Endothelial cell of umbilical vein (primary cell): ENCODE data around the gene KMT5C. TPM values are rescaled to one million over a fixed set of nuclear protein-coding genes. Genes with fewer than 3 reads are reported as not detected.

Experiments
- BruUV-seq: library from RNA; stranded (reverse); fragments of 400-500 nt; replicated peaks from 2 replicates; lab custom pipeline; 2021; lab: Mats Ljungman, UMichigan
- CTCF ChIA-PET: fragments of 300-600, 350-600 bp; sonication (Branson Sonifier 250); formaldehyde crosslinking; loops from one replicate; lab custom pipeline; 2021; ENCODE audit warnings: antibody characterized with exemption, inconsistent platforms; lab: Charles Lee
- POLR2A ChIA-PET: fragments of 300-600, 350-600 bp; sonication (Branson Sonifier 250); formaldehyde crosslinking; loops from one replicate; lab custom pipeline; 2021; ENCODE audit warnings: antibody characterized with exemption, inconsistent platforms; lab: Charles Lee
- DNase-seq: peaks from one replicate; pipeline ENCODE4 v3.0.0-alpha.2; 2011; ENCODE audit warnings: low read depth, low spot score
- FAIRE-seq: peaks from 2 replicates; lab custom pipeline; 2011; peaks lifted over from hg19 to GRCh38; lab: Jason Lieb, UNC
- H2AFZ ChIP-seq: 2 replicates; pipeline ENCODE4 v1.6.0; 2012; ENCODE audit warnings: low read depth, low read length, control low read depth, inconsistent platforms
- H3K27ac ChIP-seq: 2 replicates; pipeline ENCODE4 v1.5.1; 2011; ENCODE audit warnings: low read depth, mild to moderate bottlenecking, control low read depth, low read length, moderate library complexity; ENCODE audit not compliant: insufficient read depth
- H3K27me3 ChIP-seq, 2 experiments: 2 replicates each; pipeline versions ENCODE4 v1.6.0 to v1.6.1; 2011; ENCODE audit warnings: low read length in 2 of 2, mixed read lengths in 1 of 2; ENCODE audit not compliant: control insufficient read depth in 2 of 2, insufficient read depth in 2 of 2
- H3K36me3 ChIP-seq, 2 experiments: 2 replicates in 1 of 2; 3 replicates in 1 of 2; pipeline ENCODE4 v1.5.1; 2011; ENCODE audit warnings: low read length in 2 of 2, mild to moderate bottlenecking in 1 of 2, moderate library complexity in 1 of 2; ENCODE audit not compliant: control insufficient read depth in 2 of 2, insufficient read depth in 2 of 2; ENCODE audit errors: extremely low read depth in 1 of 2
- H3K4me1 ChIP-seq: 3 replicates; pipeline ENCODE4 v1.5.1; 2011; ENCODE audit warnings: mild to moderate bottlenecking, low read length; ENCODE audit not compliant: control insufficient read depth, insufficient read depth; ENCODE audit errors: extremely low read depth
- H3K4me2 ChIP-seq: 2 replicates; pipeline ENCODE4 v1.6.1; 2011; ENCODE audit warnings: low read length, control low read depth, mixed read lengths; ENCODE audit not compliant: insufficient read depth
- H3K4me3 ChIP-seq, 3 experiments: fragments of 200-600 bp in 1 of 3; sonication (generic), shearing (Covaris generic) in 1 of 3; replicated peaks in 1 of 3; 2 replicates each; pipeline ENCODE4 v1.5.1; 2011 to 2016; ENCODE audit warnings: control low read depth in 3 of 3, low read length in 3 of 3, mild to moderate bottlenecking in 2 of 3, inconsistent platforms in 1 of 3, low read depth in 1 of 3, moderate library complexity in 1 of 3; ENCODE audit not compliant: insufficient read depth in 1 of 3
- H3K79me2 ChIP-seq: 2 replicates; pipeline ENCODE4 v1.6.0; 2012; ENCODE audit warnings: low read length, inconsistent platforms; ENCODE audit not compliant: control insufficient read depth, insufficient read depth
- H3K9ac ChIP-seq: replicated peaks from 2 replicates; pipeline ENCODE3; 2011; ENCODE audit warnings: low read length, control low read depth; ENCODE audit not compliant: insufficient read depth; ENCODE audit errors: extremely low read depth
- H3K9me1 ChIP-seq: replicated peaks from 3 replicates; pipeline ENCODE4 v1.6.0; 2011; ENCODE audit warnings: mild to moderate bottlenecking, low read length; ENCODE audit not compliant: control insufficient read depth, insufficient read depth; ENCODE audit errors: extremely low read depth
- H3K9me3 ChIP-seq: replicated peaks from 2 replicates; pipeline ENCODE4 v1.5.1; 2012; ENCODE audit warnings: low read length, inconsistent platforms; ENCODE audit not compliant: control insufficient read depth, insufficient read depth
- H4K20me1 ChIP-seq: replicated peaks from 2 replicates; pipeline ENCODE3; 2011; ENCODE audit warnings: mild to moderate bottlenecking, low read length; ENCODE audit not compliant: control insufficient read depth, insufficient read depth; ENCODE audit errors: extremely low read depth
- CTCF ChIP-seq, 2 donors: IDR thresholded peaks; 1 replicate in 1 of 2; 2 replicates in 1 of 2; pipeline ENCODE4 v1.5.1; 2011; ENCODE audit warnings: low read length in 2 of 2, mild to moderate bottlenecking in 2 of 2, moderate library complexity in 2 of 2, control low read depth in 1 of 2, inconsistent platforms in 1 of 2, low read depth in 1 of 2; ENCODE audit not compliant: insufficient read depth in 1 of 2; ENCODE audit errors: extremely low read depth in 1 of 2
- EZH2 ChIP-seq: IDR thresholded peaks from 2 replicates; pipeline ENCODE4 v1.6.1; 2012; ENCODE audit warnings: borderline replicate concordance, low read depth, mild to moderate bottlenecking, moderate library complexity, low read length, inconsistent platforms; ENCODE audit not compliant: severe bottlenecking
- FOS ChIP-seq: IDR thresholded peaks from 2 replicates; pipeline ENCODE4 v1.6.1; 2011; ENCODE audit warnings: mild to moderate bottlenecking, low read length, moderate library complexity, borderline replicate concordance; ENCODE audit not compliant: insufficient read depth
- GATA2 ChIP-seq: IDR thresholded peaks from 2 replicates; pipeline ENCODE4 v1.7.0; 2011; ENCODE audit warnings: low read depth, mild to moderate bottlenecking, moderate library complexity, mixed read lengths, low read length; ENCODE audit not compliant: insufficient read length, insufficient read depth
- JUN ChIP-seq: IDR thresholded peaks from 2 replicates; pipeline ENCODE4 v1.6.1; 2011; ENCODE audit warnings: borderline replicate concordance, low read depth; ENCODE audit not compliant: insufficient read length, insufficient read depth
- MYC ChIP-seq: IDR thresholded peaks from one replicate; pipeline ENCODE4 v1.6.1; 2011; ENCODE audit warnings: mild to moderate bottlenecking, low read depth, low read length
- POLR2A ChIP-seq: IDR thresholded peaks from 2 replicates; pipeline ENCODE4 v1.6.1; 2012; ENCODE audit warnings: low read depth, mild to moderate bottlenecking, control low read depth, low read length
- POLR2AphosphoS5 ChIP-seq: IDR thresholded peaks from 2 replicates; pipeline ENCODE4 v1.6.1; 2012; ENCODE audit warnings: low read depth, mild to moderate bottlenecking, control low read depth, low read length, moderate library complexity; ENCODE audit not compliant: insufficient read depth
- dilution Hi-C: fragments of 300-500 bp; cut with MboI; formaldehyde crosslinking; loops from one replicate; pipeline ENCODE4 v1.15.0; 2019; ENCODE audit warnings: low sequenced_read_pairs; ENCODE audit not compliant: extremely low pct_ligation_motif_present
- intact Hi-C: fragments of 100-400 bp; cut with micrococcal nuclease; formaldehyde crosslinking; loops from one replicate; pipeline ENCODE4 v1.10.0; 2022
- polyA plus RNA-seq, 4 experiments: library from polyadenylated mRNA; depleted of rRNA in 3 of 4; stranded (reverse) in 3 of 4; unstranded in 1 of 4; fragments of >200 nt; gene quantifications; 2 replicates each; pipeline versions ENCODE4 v1.2.1 to v1.2.3, GENCODE V29; 2011 to 2012; ENCODE audit warnings: missing spikeins in 1 of 4
- total RNA-seq: library from RNA; stranded (reverse); gene quantifications from 2 replicates; pipeline ENCODE4 v1.2.3, GENCODE V29; 2021
- TF ChIP-seq, protein P1 (sequence below): IDR thresholded peaks from 2 replicates; pipeline ENCODE4 v1.6.1; 2011; ENCODE audit not compliant: insufficient read depth, insufficient read length

The KMT5C gene
- total and polyA plus RNA-seq, 2 donors (not counting 3 experiments of a cell fraction or from before 2014, with no cell fraction given): 7.2 to 13.5 TPM

- Histone ChIP-seq H2AFZ (no peak overlapping the region), H3K4me3 (no peak overlapping the region), H3K4me1 (no peaks in the 10 kb centered on the region), H3K36me3 (peaks cover 0 to 7% of the 10 kb centered on the region in 2 experiments), H3K27ac (no peak overlapping the region), H3K9me1 (no peaks in the 10 kb centered on the region), H3K9ac (no peak overlapping the region), H3K4me2 (no peak overlapping the region), H3K79me2 (no peaks in the 10 kb centered on the region), H3K27me3 (no peaks in the 10 kb centered on the region), H3K9me3 (no peaks in the 10 kb centered on the region), H4K20me1 (no peaks in the 10 kb centered on the region)
- POLR2A ChIA-PET: no interaction called here
- CTCF ChIA-PET: interaction anchor here (1.8 kb wide), 1 partner anchor 44 kb away, joined by 5 read pairs; no protein-coding TSS in a partner anchor
- BruUV-seq: no TSS peak
- FAIRE-seq (no peak), DNase-seq (no peak)
- intact Hi-C loops: no loop called here
- no peak for TF ChIP-seq EZH2
- TF ChIP-seq MYC: no peak
- TF ChIP-seq GATA2: no peak
- TF ChIP-seq POLR2A: no peak
- no peak for TF ChIP-seq FOS
- no peak for TF ChIP-seq POLR2AphosphoS5
- TF ChIP-seq JUN: no peak
- no peak for TF ChIP-seq CTCF (IDR thresholded peaks at IDR 0.05; ENCODE audit: extremely low read depth in 1 of 2, insufficient read depth in 1 of 2, low read depth in 1 of 2, low read length in 2 of 2)
- TF ChIP-seq, protein P1, sequence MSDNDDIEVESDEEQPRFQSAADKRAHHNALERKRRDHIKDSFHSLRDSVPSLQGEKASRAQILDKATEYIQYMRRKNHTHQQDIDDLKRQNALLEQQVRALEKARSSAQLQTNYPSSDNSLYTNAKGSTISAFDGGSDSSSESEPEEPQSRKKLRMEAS: no peak
- dilution Hi-C loops: no loop called here
These were observed 6.4 kb downstream of the KMT5C start for GRCh38 chr19:55345818-55346724.
